Central memory CD8-positive, alpha-beta T cell (primary cell): ENCODE results near the gene IL1A.

Experiments used
- ATAC-seq: fragments of 150-1000 bp; cut with Tn5 transposase; replicated peaks from 2 replicates; pipeline ENCODE4 v1.10.0; 2022; ENCODE audit warnings: mild to moderate bottlenecking, moderate FRiP score, moderate number of reproducible peaks; ENCODE audit not compliant: poor library complexity, severe bottlenecking; ENCODE audit errors: extremely low read depth
- DNase-seq, 2 donors: peaks; one replicate each; pipeline ENCODE4 v3.0.0; 2021; ENCODE audit warnings: low spot score in 2 of 2
- H3K27ac Mint-ChIP-seq: one replicate; pipeline ENCODE4 v1.8.0; 2022; ENCODE audit warnings: low read depth, mild to moderate bottlenecking, moderate library complexity, mixed read lengths
- H3K27me3 Mint-ChIP-seq: one replicate; pipeline ENCODE4 v1.8.0; 2022; ENCODE audit warnings: mixed read lengths
- H3K36me3 Mint-ChIP-seq: one replicate; pipeline ENCODE4 v1.8.0; 2022; ENCODE audit warnings: mild to moderate bottlenecking, moderate library complexity, mixed read lengths; ENCODE audit not compliant: insufficient read depth
- H3K4me1 Mint-ChIP-seq: one replicate; pipeline ENCODE4 v1.8.0; 2022; ENCODE audit warnings: mixed read lengths
- H3K4me3 Mint-ChIP-seq: one replicate; pipeline ENCODE4 v1.8.0; 2022; ENCODE audit warnings: mild to moderate bottlenecking, moderate library complexity, mixed read lengths
- H3K9me3 Mint-ChIP-seq: one replicate; pipeline ENCODE4 v1.8.0; 2022; ENCODE audit warnings: mixed read lengths

The IL1A gene

GRCh38 chr2:112779598-112779997, 4.7 kb downstream of the IL1A start:
- Mint-ChIP-seq H3K36me3 (peaks cover 1% of the 10 kb centered on the region), H3K4me1 (peaks cover 15% of the 10 kb centered on the region), H3K9me3 (no peaks in the 10 kb centered on the region), H3K4me3 (no peak overlapping the region), H3K27me3 (peaks cover 12% of the 10 kb centered on the region), H3K27ac (no peak overlapping the region)
- DNase-seq, result no peak
- ATAC-seq, result no peak

GRCh38 chr2:112777036-112777435, 7.3 kb downstream of the IL1A start:
- Mint-ChIP-seq H3K4me3 (peak overlapping the region; percentile 39), H3K27me3 (no peaks in the 10 kb centered on the region), H3K36me3 (peaks cover 1% of the 10 kb centered on the region), H3K27ac (no peak overlapping the region), H3K9me3 (no peaks in the 10 kb centered on the region), H3K4me1 (peaks cover 15% of the 10 kb centered on the region)
- ATAC-seq (no peak), DNase-seq (no peak)

DNA sequence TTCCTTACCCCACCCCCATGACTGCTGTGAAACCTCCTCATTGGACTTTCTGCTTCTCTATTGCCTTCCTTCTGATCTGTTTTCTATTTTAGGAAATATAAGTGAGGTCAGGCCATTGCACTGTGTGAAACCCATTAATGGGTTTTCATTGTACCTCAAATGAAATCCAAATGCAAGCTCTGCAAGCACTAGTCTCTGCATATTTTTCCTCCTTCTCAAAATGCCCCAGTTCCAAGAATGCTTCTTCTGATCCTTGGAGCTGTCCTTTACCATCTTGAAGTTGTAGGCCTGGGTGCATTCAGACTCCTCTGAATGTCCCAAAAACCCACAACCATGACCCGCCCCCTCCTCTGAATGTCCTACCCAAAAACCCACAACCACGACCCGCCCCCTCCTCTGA, 8.2 kb downstream of the IL1A start:
- DNase-seq, result no peak
- Mint-ChIP-seq H3K36me3 (peaks cover 1% of the 10 kb centered on the region), H3K27ac (peak overlapping the region; percentile 0)

DNA sequence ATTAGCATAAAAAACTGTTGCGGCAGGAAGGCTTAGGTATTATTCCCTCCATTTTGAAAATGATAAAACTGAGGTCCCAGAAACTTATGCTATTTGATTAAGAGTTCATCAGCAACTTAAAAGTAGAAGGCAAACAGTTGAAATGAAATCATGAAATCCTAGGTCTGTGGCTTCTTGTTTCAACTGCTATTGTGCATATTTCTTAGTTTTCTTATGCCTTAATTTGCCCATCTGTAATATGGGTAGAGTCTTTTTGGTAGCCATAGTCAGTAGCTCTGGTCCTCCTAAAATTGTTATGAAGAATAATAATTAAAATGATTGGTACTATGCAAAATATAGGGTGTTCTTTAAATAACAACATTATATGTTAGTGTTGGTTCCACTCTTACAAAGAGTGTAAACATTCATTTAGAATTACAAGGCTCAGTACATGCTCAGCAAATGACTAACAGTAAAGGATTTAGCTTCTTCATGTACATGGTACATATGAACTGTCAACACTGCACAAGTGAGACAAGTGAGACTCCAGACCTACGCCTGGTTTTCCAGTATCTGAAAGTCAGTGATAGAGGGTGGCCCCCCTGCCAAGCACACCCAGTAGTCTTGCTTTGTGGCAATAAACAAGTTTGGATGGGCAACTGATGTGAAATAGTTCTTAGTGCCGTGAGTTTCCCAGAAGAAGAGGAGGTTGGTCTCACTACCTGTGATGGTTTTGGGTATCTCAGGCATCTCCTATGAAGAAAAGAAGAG, 9.6 kb downstream of the IL1A start:
- Mint-ChIP-seq H3K4me1 (peaks cover 15% of the 10 kb centered on the region), H3K27ac (no peak overlapping the region), H3K27me3 (no peaks in the 10 kb centered on the region), H3K36me3 (peaks cover 1% of the 10 kb centered on the region), H3K4me3 (no peak overlapping the region), H3K9me3 (no peaks in the 10 kb centered on the region)
- no peak for DNase-seq
- ATAC-seq, result no peak

More for the DNA sequence above, 8.2 kb downstream of the IL1A start:
- Mint-ChIP-seq H3K4me1 (peaks cover 15% of the 10 kb centered on the region), H3K9me3 (no peaks in the 10 kb centered on the region), H3K27me3 (no peaks in the 10 kb centered on the region), H3K4me3 (no peak overlapping the region)
- no peak for ATAC-seq

DNA sequence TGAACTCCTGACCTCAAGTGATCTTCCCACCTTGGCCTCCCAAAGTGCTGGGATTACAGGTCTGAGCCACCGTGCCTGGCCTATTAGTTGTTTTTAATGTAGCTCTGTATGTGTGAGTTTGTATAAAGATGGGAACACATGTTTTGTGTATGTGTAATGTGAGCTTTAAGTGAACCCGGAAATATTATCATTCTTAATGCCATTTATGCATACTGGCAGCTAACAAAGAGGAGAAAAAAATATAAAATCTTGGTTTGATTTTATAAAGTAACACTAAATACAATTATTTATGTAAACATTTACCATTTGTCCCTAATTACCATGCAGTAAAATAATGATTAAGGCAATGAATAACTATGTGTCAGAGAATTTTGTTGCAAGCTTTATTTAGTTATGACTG, 10.7 kb downstream of the IL1A start:
- no peak overlapping the region for H3K27ac Mint-ChIP-seq
- H3K4me3 Mint-ChIP-seq, result no peak overlapping the region
- H3K9me3 Mint-ChIP-seq, result no peaks in the 10 kb centered on the region
- ATAC-seq (no peak), DNase-seq (no peak)
- peaks cover 1% of the 10 kb centered on the region for H3K36me3 Mint-ChIP-seq
- no peaks in the 10 kb centered on the region for H3K27me3 Mint-ChIP-seq
- peaks cover 21% of the 10 kb centered on the region for H3K4me1 Mint-ChIP-seq

- Mint-ChIP-seq H3K27ac (no peak overlapping the region), H3K36me3 (peaks cover 1% of the 10 kb centered on the region), H3K4me1 (peaks cover 27% of the 10 kb centered on the region), H3K27me3 (no peaks in the 10 kb centered on the region), H3K9me3 (no peaks in the 10 kb centered on the region), H3K4me3 (no peak overlapping the region)
- DNase-seq (no peak), ATAC-seq (no peak)
Observed at GRCh38 chr2:112772911-112773475, 11.3 kb downstream of the IL1A start.

- Mint-ChIP-seq H3K36me3 (peaks cover 1% of the 10 kb centered on the region), H3K27me3 (no peaks in the 10 kb centered on the region), H3K4me3 (no peak overlapping the region), H3K27ac (no peak overlapping the region), H3K4me1 (peaks cover 31% of the 10 kb centered on the region), H3K9me3 (no peaks in the 10 kb centered on the region)
- DNase-seq (no peak), ATAC-seq (no peak)
Observed at GRCh38 chr2:112772322-112772721, 12.0 kb downstream of the IL1A start.

DNA sequence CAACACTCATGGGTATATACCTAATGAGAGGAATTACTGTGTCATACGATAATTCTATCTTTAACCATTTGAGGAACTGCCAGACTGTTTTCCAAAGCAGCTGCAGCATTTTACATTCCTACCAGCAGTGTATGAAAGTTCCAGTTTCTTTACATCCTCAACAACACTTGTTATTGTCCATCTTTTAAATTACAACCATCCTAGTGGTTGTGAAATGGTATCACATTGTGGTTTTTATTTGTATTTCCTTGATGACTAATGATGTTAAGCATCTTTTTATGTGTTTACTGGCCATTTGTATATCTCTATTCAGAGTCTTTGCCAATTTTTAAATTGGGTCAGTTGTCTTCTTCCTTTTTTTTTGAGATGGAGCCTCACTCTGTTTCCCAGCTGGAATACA, 15.9 kb downstream of the IL1A start:
- H3K36me3 Mint-ChIP-seq, result no peaks in the 10 kb centered on the region
- peak overlapping the region; percentile 67 for H3K4me3 Mint-ChIP-seq
- no peak for DNase-seq
- no peaks in the 10 kb centered on the region for H3K9me3 Mint-ChIP-seq
- no peak for ATAC-seq
- H3K4me1 Mint-ChIP-seq, result peaks cover 43% of the 10 kb centered on the region
- peak overlapping the region; percentile 80 for H3K27ac Mint-ChIP-seq
- H3K27me3 Mint-ChIP-seq, result no peaks in the 10 kb centered on the region

GRCh38 chr2:112767693-112768330, 16.5 kb downstream of the IL1A start:
- Mint-ChIP-seq H3K27me3 (no peaks in the 10 kb centered on the region), H3K36me3 (no peaks in the 10 kb centered on the region), H3K4me1 (peaks cover 43% of the 10 kb centered on the region), H3K9me3 (no peaks in the 10 kb centered on the region), H3K4me3 (peak overlapping the region; percentile 67), H3K27ac (peak overlapping the region; percentile 80)
- no peak for ATAC-seq
- no peak for DNase-seq

- Mint-ChIP-seq H3K27ac (peak overlapping the region; percentile 56), H3K4me3 (peak overlapping the region; percentile 90), H3K27me3 (no peaks in the 10 kb centered on the region), H3K4me1 (peaks cover 43% of the 10 kb centered on the region), H3K9me3 (no peaks in the 10 kb centered on the region), H3K36me3 (no peaks in the 10 kb centered on the region)
- ATAC-seq, result no peak
- no peak for DNase-seq
Observed at GRCh38 chr2:112765251-112765650, 19.0 kb downstream of the IL1A start.

- peak within 1 kb of the TSS; percentile 56 for H3K27ac Mint-ChIP-seq
- H3K36me3 Mint-ChIP-seq, result no peaks in the 10 kb centered on the region
- peak within 1 kb of the TSS; percentile 90 for H3K4me3 Mint-ChIP-seq
- H3K4me1 Mint-ChIP-seq, result peaks cover 43% of the 10 kb centered on the region
- ATAC-seq (peak; percentile 98), DNase-seq (peak; percentile 89 to 93)
- no peaks in the 10 kb centered on the region for H3K27me3 Mint-ChIP-seq
- H3K9me3 Mint-ChIP-seq, result no peaks in the 10 kb centered on the region
Observed at GRCh38 chr2:112764071-112765044, 19.9 kb downstream of the IL1A start, which contains the start of gene CKAP2L. Gene CKAP2L (minus strand): TSS chr2:112764609. CDS start chr2:112764598, 11 bp downstream.

- H3K9me3 Mint-ChIP-seq, result no peaks in the 10 kb centered on the region
- DNase-seq, result no peak
- no peaks in the 10 kb centered on the region for H3K27me3 Mint-ChIP-seq
- no peak overlapping the region for H3K4me3 Mint-ChIP-seq
- ATAC-seq, result no peak
- peaks cover 24% of the 10 kb centered on the region for H3K4me1 Mint-ChIP-seq
- no peak overlapping the region for H3K27ac Mint-ChIP-seq
- H3K36me3 Mint-ChIP-seq, result no peaks in the 10 kb centered on the region
Observed at GRCh38 chr2:112762276-112762675, 22.0 kb downstream of the IL1A start.
